HL-60 (cell line): Measurements from ENCODE around the gene GNLY.

Experiments used
- GABPA ChIP-seq: IDR thresholded peaks from 2 replicates; pipeline ENCODE4 v1.6.1; 2012; ENCODE audit warnings: low read depth
- POLR2AphosphoS5 ChIP-seq: IDR thresholded peaks from 2 replicates; pipeline ENCODE4 v1.6.1; 2012; ENCODE audit warnings: low read depth
- TF ChIP-seq, protein P1 (sequence below): IDR thresholded peaks from one replicate; pipeline ENCODE4 v1.5.1; 2011; ENCODE audit warnings: low read length, control low read depth, inconsistent platforms; ENCODE audit not compliant: insufficient read depth

DNA sequence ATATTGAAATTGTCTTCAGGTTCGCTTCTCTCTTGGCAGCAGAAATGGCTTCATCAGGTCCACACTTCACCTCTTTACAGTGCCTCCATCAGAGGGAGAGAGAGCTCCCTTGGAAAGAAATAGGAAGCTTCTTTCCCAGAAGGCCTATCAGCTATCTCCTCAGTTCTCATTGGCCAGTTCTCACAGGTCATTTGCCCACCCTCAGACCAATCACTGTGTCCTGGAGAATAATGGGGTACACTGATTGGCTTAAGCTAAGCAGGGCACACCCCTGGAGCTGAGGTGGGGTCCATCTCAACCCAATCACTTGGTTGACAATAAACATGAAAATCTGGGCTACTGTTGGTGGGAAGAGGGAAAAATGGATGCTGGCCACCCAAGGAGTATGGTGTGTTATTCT lies 5.2 kb downstream of the GNLY start:
- TF ChIP-seq, protein P1, sequence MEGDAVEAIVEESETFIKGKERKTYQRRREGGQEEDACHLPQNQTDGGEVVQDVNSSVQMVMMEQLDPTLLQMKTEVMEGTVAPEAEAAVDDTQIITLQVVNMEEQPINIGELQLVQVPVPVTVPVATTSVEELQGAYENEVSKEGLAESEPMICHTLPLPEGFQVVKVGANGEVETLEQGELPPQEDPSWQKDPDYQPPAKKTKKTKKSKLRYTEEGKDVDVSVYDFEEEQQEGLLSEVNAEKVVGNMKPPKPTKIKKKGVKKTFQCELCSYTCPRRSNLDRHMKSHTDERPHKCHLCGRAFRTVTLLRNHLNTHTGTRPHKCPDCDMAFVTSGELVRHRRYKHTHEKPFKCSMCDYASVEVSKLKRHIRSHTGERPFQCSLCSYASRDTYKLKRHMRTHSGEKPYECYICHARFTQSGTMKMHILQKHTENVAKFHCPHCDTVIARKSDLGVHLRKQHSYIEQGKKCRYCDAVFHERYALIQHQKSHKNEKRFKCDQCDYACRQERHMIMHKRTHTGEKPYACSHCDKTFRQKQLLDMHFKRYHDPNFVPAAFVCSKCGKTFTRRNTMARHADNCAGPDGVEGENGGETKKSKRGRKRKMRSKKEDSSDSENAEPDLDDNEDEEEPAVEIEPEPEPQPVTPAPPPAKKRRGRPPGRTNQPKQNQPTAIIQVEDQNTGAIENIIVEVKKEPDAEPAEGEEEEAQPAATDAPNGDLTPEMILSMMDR, result no peak
- TF ChIP-seq POLR2AphosphoS5 (no peak), GABPA (no peak)
